HEK293T (cell line): Measurements from ENCODE around the gene COLGALT1.

Experiments used
- CTCF ChIA-PET: fragments of 350-600 bp; formaldehyde crosslinking; extraction: SDS; loops from one replicate; lab custom pipeline; 2021; ENCODE audit warnings: antibody characterized with exemption, inconsistent platforms; lab: Yijun Ruan, JAX
- POLR2A ChIA-PET: fragments of 350-600 bp; formaldehyde crosslinking; extraction: SDS; loops from one replicate; lab custom pipeline; 2020; ENCODE audit warnings: antibody characterized with exemption, inconsistent platforms; lab: Yijun Ruan, JAX
- DNase-seq: peaks from one replicate; pipeline ENCODE4 v3.0.0; 2012; ENCODE audit warnings: mixed read lengths; ENCODE audit errors: extremely low spot score
- ARNT ChIP-seq: fragments of 450-650 bp; IDR thresholded peaks from 2 replicates; pipeline ENCODE4 v1.6.1; 2017; ENCODE audit warnings: mild to moderate bottlenecking
- BHLHE40 ChIP-seq: fragments of 450-650 bp; IDR thresholded peaks from 2 replicates; pipeline ENCODE4 v1.6.1; 2016; ENCODE audit warnings: mild to moderate bottlenecking, moderate library complexity, borderline replicate concordance
- CTBP1 ChIP-seq: fragments of 450-650 bp; IDR thresholded peaks from 2 replicates; pipeline ENCODE4 v1.6.1; 2016; ENCODE audit warnings: borderline replicate concordance
- ELF4 ChIP-seq: fragments of 450-650 bp; IDR thresholded peaks from 2 replicates; pipeline ENCODE4 v1.6.1; 2017; ENCODE audit warnings: antibody characterized with exemption
- FOXA1 ChIP-seq: fragments of 450-650 bp; IDR thresholded peaks from 2 replicates; pipeline ENCODE4 v1.6.1; 2016; ENCODE audit warnings: mild to moderate bottlenecking
- FOXK2 ChIP-seq: fragments of 450-650 bp; IDR thresholded peaks from 2 replicates; pipeline ENCODE4 v1.6.1; 2016; ENCODE audit warnings: mild to moderate bottlenecking
- FOXM1 ChIP-seq: fragments of 450-650 bp; IDR thresholded peaks from 2 replicates; pipeline ENCODE4 v1.6.1; 2017; ENCODE audit warnings: mild to moderate bottlenecking, borderline replicate concordance
- HDGF ChIP-seq: fragments of 450-650 bp; IDR thresholded peaks from 2 replicates; pipeline ENCODE4 v1.6.1; 2017; ENCODE audit warnings: antibody characterized with exemption, borderline replicate concordance
- L3MBTL2 ChIP-seq: fragments of 450-650 bp; conservative IDR thresholded peaks from 2 replicates; pipeline ENCODE4 v1.6.1; 2016; ENCODE audit warnings: mild to moderate bottlenecking
- LEF1 ChIP-seq: fragments of 450-650 bp; IDR thresholded peaks from 2 replicates; pipeline ENCODE4 v1.6.1; 2017; ENCODE audit warnings: mild to moderate bottlenecking, borderline replicate concordance
- NFRKB ChIP-seq: fragments of 450-650 bp; IDR thresholded peaks from 2 replicates; pipeline ENCODE4 v1.6.1; 2016; ENCODE audit warnings: mild to moderate bottlenecking, moderate library complexity
- SP1 ChIP-seq: fragments of 450-650 bp; IDR thresholded peaks from 2 replicates; pipeline ENCODE4 v1.6.1; 2017
- SUZ12 ChIP-seq: fragments of 450-650 bp; IDR thresholded peaks from 2 replicates; pipeline ENCODE4 v1.6.1; 2016; ENCODE audit warnings: mild to moderate bottlenecking
- TARDBP ChIP-seq: fragments of 450-650 bp; IDR thresholded peaks from 2 replicates; pipeline ENCODE4 v1.6.1; 2016
- ZNF384 ChIP-seq: fragments of 450-650 bp; IDR thresholded peaks from 2 replicates; pipeline ENCODE4 v1.6.1; 2016
- TF ChIP-seq, protein P1 (sequence below): fragments of 450-650 bp; IDR thresholded peaks from 2 replicates; pipeline ENCODE4 v1.6.1; 2016

The COLGALT1 gene

DNA sequence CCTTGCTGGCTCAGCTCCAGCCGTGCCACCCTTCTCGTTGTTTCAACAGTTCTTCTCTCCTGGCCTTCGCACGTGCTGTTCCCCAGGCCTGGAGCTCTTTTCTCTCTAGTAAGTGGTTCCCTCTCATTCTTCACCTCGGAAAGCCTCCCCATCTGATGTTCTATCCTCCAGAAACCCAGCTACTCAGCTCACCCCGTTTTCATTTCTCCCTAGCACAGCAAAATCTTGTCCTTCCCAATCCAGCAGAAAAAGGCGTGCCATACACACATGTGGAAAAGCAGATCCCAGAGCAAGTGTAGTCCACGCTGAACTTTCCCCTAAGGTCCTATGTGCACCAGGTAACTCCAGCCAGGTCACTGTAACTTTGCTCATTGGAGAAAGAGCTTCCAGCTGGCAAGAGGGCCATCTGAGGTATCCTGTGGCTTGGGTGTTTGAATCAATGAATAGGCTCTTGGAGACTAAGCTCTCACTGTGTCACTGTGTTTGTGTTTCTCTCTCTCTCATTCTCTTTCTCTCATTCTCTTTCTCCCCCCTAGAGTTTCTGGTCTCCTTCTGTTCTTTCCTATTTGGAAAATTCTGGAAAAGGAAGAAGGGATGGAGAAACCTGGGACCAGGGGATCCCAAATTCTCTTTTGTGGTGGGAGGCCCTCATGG, 49.0 kb downstream of the COLGALT1 start:
- DNase-seq: no peak
- ChIA-PET CTCF (interaction anchor here (1.2 to 3.2 kb wide), 2 partner anchors 16 to 31 kb away, joined by 4 to 9 read pairs; no protein-coding TSS in a partner anchor), POLR2A (interaction anchor here (0.6 to 2.3 kb wide), 3 partner anchors 12 to 255 kb away, joined by 3 to 9 read pairs (median 3); partner anchors contain the start of gene RPL18A)
- TF ChIP-seq L3MBTL2 (no peak), FOXK2 (no peak), LEF1 (no peak), ARNT (no peak), FOXM1 (no peak), ZNF384 (no peak), SUZ12 (no peak), TARDBP (no peak), HDGF (no peak), CTBP1 (no peak), SP1 (no peak), BHLHE40 (no peak)
- TF ChIP-seq, protein P1, sequence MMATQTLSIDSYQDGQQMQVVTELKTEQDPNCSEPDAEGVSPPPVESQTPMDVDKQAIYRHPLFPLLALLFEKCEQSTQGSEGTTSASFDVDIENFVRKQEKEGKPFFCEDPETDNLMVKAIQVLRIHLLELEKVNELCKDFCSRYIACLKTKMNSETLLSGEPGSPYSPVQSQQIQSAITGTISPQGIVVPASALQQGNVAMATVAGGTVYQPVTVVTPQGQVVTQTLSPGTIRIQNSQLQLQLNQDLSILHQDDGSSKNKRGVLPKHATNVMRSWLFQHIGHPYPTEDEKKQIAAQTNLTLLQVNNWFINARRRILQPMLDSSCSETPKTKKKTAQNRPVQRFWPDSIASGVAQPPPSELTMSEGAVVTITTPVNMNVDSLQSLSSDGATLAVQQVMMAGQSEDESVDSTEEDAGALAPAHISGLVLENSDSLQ: no peak

DNA sequence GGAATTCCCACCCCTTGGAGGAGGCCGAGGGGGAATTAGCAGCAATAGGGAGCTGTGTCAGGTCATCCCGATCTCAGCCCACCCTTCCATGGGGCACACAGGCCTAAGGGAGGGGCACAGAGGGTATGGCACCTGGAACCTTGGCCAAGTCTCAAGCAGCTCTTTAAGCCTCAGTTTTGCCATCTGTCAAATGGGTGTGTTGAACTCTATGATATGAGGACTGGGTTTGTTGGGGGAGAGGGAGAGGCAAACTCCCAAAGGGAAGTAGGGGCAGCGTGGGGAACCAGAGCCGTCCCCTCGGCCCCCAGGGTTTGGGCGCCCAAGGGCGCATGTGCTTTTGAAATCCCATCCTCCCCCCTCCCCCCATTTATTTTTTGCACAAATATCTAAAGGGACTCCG, 49.7 kb downstream of the COLGALT1 start:
- TF ChIP-seq LEF1 (no peak), HDGF (no peak), CTBP1 (no peak), ARNT (no peak), SP1 (no peak), FOXK2 (no peak), FOXA1 (no peak), L3MBTL2 (no peak), NFRKB (no peak), FOXM1 (no peak), ZNF384 (no peak), BHLHE40 (no peak)
- TF ChIP-seq, protein P1: no peak
- no peak for DNase-seq
- ChIA-PET CTCF (interaction anchor here (1.3 to 3.2 kb wide), 2 partner anchors 30 to 31 kb away, joined by 6 to 9 read pairs; no protein-coding TSS in a partner anchor), POLR2A (interaction anchor here (0.6 to 2.3 kb wide), 6 partner anchors 12 to 255 kb away, joined by 3 to 10 read pairs (median 8); partner anchors contain the start of gene RPL18A)

DNA sequence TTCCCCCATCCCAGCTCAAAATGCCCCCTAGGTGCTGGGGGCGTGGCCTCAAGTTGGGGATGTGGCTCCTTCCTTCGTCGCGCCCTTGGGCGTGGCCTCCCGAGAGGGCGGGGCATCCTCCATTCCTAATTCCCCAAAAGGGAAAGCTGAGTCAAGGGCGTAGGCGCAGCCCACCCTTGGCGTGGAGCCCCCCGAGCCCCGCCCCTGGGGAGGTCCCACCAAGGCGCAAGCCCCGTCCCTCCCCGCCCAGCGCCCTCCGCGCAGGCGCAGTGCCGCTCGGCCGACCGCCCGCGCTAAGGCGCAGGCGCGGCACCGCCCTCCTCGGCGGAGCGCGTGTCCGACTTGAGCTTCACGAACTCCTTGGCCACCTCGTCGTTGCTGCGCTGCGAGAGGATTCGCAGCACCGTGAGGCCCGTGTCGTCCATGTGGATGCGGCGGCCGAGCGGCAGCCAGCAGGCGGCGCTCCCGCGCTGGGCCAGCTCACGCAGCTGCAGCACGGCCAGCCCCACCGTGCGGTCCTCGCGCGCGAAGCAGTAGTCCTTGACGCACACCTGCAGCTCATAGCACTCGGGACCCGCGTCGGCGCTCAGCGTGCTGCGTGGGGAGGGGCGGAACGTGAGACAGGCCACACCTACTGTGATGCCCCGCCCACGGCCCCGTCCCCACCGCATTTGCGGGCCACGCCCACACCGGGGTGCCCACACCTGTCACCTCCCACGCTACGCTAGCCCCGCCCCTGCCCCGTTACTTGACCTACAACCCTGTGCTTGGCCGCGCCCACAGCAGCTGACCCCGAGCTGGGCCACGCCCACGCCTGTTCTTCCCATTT, 50.5 kb downstream of the COLGALT1 start:
- ChIA-PET CTCF (interaction anchor here (0.6 to 3.2 kb wide), 14 partner anchors 9 to 952 kb away, joined by 3 to 9 read pairs (median 3); partner anchors contain the start of genes RPL18A and TMEM221), POLR2A (interaction anchor here (0.6 to 2.3 kb wide), 20 partner anchors 11 to 254 kb away, joined by 3 to 10 read pairs (median 5); partner anchors contain the start of genes MAP1S, PGLS, RPL18A and SLC27A1)
- TF ChIP-seq LEF1 (no peak), ELF4 (no peak), HDGF (peak; percentile 92; the same call in 1 of the 2 replicates), ARNT (no peak), L3MBTL2 (peak; percentile 90)
- TF ChIP-seq, protein P1: no peak
- peak; percentile 93 for DNase-seq

DNA sequence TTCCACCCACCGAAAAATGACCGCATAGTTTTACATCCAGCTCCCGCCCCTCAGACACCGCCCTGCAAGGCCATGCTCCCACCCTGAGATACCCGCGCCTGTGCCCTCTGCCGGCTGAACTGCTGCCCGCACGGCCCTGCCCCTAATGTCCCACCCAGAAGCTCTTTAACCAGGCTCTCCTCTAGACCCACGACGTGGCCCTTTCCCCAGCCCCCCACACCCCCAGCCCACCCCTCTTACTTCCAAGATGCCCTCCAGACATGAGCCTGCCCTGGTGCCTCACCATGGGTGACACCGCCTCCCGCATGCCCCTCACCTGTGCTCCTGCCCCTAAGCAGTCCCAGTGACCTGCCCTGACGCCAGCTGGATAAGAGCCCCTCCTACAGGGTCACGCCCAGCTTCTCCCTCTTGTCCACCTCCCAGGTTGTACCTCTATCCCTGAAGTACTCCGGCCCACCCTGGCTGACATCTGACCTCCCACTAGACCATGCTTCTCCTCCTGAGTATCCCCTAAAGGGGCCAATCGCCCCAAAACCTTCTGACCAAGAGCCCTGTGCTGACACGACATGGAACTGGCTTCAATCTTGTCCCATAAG, 51.2 kb downstream of the COLGALT1 start:
- POLR2A ChIA-PET: interaction anchor here (1.0 to 2.3 kb wide), 18 partner anchors 10 to 253 kb away, joined by 3 to 10 read pairs (median 6); partner anchors contain the start of genes MAP1S, PGLS, RPL18A and SLC27A1
- no peak for DNase-seq

DNA sequence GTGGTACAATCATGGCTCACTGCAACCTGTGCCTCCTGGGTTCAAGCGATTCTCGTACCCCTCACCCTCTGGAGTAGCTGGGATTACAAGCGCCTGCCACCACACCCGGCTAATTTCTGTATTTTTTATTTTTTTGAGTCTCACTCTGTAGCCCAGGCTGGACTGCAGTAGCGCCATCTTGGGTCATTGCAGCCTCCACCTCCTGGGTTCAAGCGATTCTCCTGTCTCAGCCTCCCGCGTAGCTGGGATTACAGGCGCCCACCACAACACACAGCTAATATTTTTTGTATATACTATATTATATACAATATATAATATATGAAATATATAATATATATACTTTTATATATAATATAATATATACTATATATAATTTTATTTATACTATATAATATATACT, 52.5 kb downstream of the COLGALT1 start:
- no peak for DNase-seq
- TF ChIP-seq TARDBP (no peak), L3MBTL2 (no peak), NFRKB (no peak), FOXA1 (no peak)
- TF ChIP-seq, protein P1: no peak
- CTCF ChIA-PET: no interaction called here
- POLR2A ChIA-PET: no interaction called here

More for the DNA sequence above, 51.2 kb downstream of the COLGALT1 start:
- CTCF ChIA-PET: interaction anchor here (0.6 to 3.2 kb wide), 10 partner anchors 27 to 253 kb away, joined by 3 to 9 read pairs (median 4); partner anchors contain the start of genes RPL18A and TMEM221
- TF ChIP-seq CTBP1 (no peak), FOXK2 (no peak), ELF4 (no peak), NFRKB (no peak), SP1 (no peak), BHLHE40 (no peak), L3MBTL2 (no peak), HDGF (no peak), ARNT (no peak)
